SK-N-DZ (cell line): ENCODE measurements around the gene PCP4.

Experiments used
- DNase-seq: peaks from one replicate; pipeline ENCODE4 v3.0.0-alpha.2; 2015; ENCODE audit warnings: low spot score

Gene PCP4

DNA sequence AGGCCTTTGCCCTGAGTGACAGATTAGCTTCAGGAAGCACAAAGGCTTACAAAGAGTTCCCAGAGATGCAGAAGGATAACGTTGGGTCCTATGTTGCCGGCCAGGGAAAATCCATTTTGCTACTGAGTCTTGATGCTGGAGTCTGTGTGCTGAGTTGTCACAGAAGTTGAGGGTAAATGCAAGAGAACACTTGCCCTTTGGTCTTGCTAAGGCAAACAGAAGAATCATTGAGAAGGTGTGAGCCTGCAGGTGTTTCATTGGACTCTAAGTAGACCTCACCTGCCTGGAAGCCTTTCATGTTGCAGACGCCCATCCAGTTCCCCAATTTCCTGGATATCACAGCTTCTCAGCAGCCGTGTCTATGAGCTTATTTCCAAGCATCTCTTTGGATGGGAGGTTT is 105.2 kb downstream of the PCP4 start:
- DNase-seq, result no peak

DNA sequence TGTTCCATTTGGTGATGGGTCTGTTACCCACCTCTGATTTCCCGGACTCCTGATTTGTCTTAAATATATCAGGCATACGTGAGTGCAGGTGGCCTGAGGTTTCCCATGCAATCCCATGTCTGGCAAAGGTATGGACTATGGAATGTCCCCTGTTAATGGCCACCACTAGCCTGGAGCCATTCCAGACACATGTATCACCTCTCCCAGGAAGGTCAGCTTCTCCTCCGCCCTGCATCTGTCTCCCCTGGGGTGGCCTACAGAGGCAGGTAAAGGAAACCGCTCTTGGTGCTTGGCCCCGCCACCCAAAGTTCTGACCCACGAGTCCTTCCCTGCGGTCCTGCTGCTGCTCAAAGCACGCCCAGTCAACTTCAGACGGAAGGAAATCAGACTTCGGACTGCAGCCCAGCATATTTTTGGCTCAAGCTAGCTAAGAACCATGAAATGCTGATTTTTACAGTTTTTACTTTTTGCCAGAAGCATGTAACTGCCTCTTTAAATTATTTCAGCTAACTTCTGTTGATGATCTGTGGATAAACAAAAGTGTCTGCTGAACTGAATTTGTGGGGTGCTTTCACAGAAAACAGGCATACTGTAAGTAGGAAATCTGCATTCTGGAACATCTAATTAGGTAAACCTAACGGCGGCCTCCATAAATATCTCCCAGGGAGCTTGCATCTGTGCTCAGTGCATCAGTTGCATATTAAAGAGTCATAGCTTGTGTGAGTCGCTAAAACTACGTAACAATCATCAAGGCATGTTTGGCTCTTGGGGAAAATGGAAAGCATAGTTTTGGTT is 105.9 kb downstream of the PCP4 start:
- DNase-seq, result no peak

DNA sequence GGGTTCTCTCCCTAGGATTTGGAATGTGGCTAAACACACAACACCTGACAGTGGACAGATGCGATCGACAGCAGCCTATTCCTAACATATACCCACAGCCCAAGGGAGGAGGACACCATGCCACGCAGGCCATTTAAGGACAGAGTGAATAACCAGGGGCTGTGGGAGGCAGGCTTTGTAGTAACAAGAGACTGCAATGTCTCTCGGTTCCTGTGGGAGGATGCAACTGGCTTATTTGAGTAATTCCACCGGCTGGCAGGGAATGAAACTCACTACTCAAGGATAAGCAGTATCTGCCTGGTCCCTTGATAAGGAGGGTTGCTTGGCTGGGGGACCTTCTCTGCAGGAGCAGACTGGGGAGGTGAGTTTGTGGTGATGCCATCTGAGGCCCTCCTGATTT is 109.6 kb downstream of the PCP4 start:
- no peak for DNase-seq
